Measurements from ENCODE around the gene SNRPD3.
"Not testable (repeated sequence)": the region's sequence is repeated elsewhere in the genome, so short reads cannot be mapped to it uniquely, and the experiment has no call there.

Gene SNRPD3

DNA sequence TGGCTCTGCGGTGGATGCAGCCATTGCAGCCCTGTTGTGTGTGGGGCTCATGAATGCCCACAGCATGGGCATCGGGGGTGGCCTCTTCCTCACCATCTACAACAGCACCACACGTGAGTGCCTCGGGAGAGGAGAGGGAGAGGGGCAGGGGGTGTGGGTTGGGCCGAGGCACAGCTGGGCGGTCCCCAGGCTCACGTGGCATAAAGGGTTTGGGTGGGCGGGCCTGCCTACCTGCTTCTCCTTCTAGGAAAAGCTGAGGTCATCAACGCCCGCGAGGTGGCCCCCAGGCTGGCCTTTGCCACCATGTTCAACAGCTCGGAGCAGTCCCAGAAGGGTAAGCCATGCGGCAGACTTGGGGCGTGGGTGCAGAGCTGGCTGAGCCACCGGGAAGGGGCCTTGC lies 59.0 kb downstream of the SNRPD3 start:
- not testable (repeated sequence) for DNase-seq (ENCODE audit: low spot score)

DNA sequence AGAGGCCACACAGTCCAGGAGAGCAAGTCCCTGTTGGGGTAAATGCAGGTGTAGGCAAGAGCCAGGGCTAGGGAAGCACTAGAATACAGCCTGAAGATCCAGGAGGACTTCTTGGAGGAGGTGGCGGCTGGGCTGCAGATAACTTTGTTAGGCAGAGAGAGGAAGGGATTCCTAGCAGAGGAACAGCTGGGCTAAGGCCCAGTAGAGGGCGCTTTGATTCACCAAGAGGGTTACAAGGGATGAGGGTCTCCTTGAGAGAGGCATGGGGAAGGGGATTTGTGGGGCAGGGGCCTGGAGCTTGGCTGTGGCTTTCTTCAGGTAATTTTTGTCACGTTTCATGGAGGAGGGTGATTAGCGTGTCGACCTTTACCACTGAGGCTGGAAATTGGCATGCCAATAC lies 65.4 kb downstream of the SNRPD3 start:
- DNase-seq (ENCODE audit: low spot score) = not testable (repeated sequence)

DNA sequence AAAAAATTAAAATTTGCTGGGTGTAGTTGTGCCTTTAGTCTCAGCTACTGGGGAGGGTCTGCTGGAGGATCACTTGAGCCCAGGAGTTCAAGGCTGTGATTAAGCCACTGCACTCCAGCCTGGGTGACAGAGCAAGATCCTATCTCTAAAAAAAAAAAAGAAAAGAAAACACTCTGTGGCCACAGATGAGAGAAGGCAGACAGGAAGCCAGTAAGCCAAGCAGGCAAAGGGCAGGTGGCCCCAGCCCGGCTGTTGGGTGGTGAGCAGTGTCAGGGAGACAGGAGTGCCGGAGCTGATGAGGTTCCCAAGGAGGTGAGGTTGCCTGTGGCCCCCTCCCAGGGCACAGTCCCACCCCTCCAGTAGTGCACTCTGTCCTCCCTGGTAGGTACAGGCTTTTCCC lies 66.8 kb downstream of the SNRPD3 start:
- not testable (repeated sequence) for DNase-seq (ENCODE audit: low spot score)
